ENCODE results near the gene PRSS3.
"Not testable (repeated sequence)": the region's sequence is repeated elsewhere in the genome, so short reads cannot be mapped to it uniquely, and the experiment has no call there.

Gene PRSS3

GRCh38 chr9:33795281-33795680 lies at the start of gene PRSS3:
TSS of gene PRSS3 (plus strand) at chr9:33795561. CDS start at chr9:33795574, 13 bp downstream.
- in situ Hi-C loops (cut with MboI; ENCODE audit: low sequenced_read_pairs): no loop called here

- in situ Hi-C loops (cut with MboI; ENCODE audit: low sequenced_read_pairs): no loop called here
Observed at GRCh38 chr9:33748633-33749304, 46.6 kb upstream of the PRSS3 start.

GRCh38 chr9:33749305-33749654 lies 46.1 kb upstream of the PRSS3 start:
- in situ Hi-C loops (cut with MboI; ENCODE audit: low sequenced_read_pairs): not testable (repeated sequence)

- in situ Hi-C loops (cut with MboI; ENCODE audit: low sequenced_read_pairs): no loop called here
Observed at GRCh38 chr9:33750307-33750838, 45.0 kb upstream of the PRSS3 start.

- in situ Hi-C loops (cut with MboI; ENCODE audit: low sequenced_read_pairs): no loop called here
Observed at GRCh38 chr9:33750839-33751339, 44.5 kb upstream of the PRSS3 start.

- in situ Hi-C loops (cut with MboI; ENCODE audit: low sequenced_read_pairs): no loop called here
Observed at GRCh38 chr9:33751536-33752129, 43.7 kb upstream of the PRSS3 start.

- in situ Hi-C loops (cut with MboI; ENCODE audit: low sequenced_read_pairs): no loop called here
Observed at GRCh38 chr9:33752130-33752637, 43.2 kb upstream of the PRSS3 start.

GRCh38 chr9:33752789-33753188 lies 42.6 kb upstream of the PRSS3 start:
- in situ Hi-C loops (cut with MboI; ENCODE audit: low sequenced_read_pairs): not testable (repeated sequence)

GRCh38 chr9:33759648-33760047 lies 35.7 kb upstream of the PRSS3 start:
- in situ Hi-C loops (cut with MboI; ENCODE audit: low sequenced_read_pairs): not testable (repeated sequence)

GRCh38 chr9:33762343-33762742 lies 33.0 kb upstream of the PRSS3 start:
- in situ Hi-C loops (cut with MboI; ENCODE audit: low sequenced_read_pairs): no loop called here

GRCh38 chr9:33763709-33764108 lies 31.7 kb upstream of the PRSS3 start:
- in situ Hi-C loops (cut with MboI; ENCODE audit: low sequenced_read_pairs): not testable (repeated sequence)

- in situ Hi-C loops (cut with MboI; ENCODE audit: low sequenced_read_pairs): no loop called here
Observed at GRCh38 chr9:33765411-33765810, 29.9 kb upstream of the PRSS3 start.

- in situ Hi-C loops (cut with MboI; ENCODE audit: low sequenced_read_pairs): not testable (repeated sequence)
Observed at GRCh38 chr9:33770156-33770880, 25.0 kb upstream of the PRSS3 start.

GRCh38 chr9:33773135-33773534 lies 22.2 kb upstream of the PRSS3 start:
- in situ Hi-C loops (cut with MboI; ENCODE audit: low sequenced_read_pairs): not testable (repeated sequence)

GRCh38 chr9:33774074-33774659 lies 21.2 kb upstream of the PRSS3 start:
- in situ Hi-C loops (cut with MboI; ENCODE audit: low sequenced_read_pairs): not testable (repeated sequence)

- in situ Hi-C loops (cut with MboI; ENCODE audit: low sequenced_read_pairs): no loop called here
Observed at GRCh38 chr9:33776578-33776977, 18.8 kb upstream of the PRSS3 start.

GRCh38 chr9:33778700-33779351 lies 16.5 kb upstream of the PRSS3 start:
- in situ Hi-C loops (cut with MboI; ENCODE audit: low sequenced_read_pairs): no loop called here

- in situ Hi-C loops (cut with MboI; ENCODE audit: low sequenced_read_pairs): no loop called here
Observed at GRCh38 chr9:33780276-33780675, 15.1 kb upstream of the PRSS3 start.

- in situ Hi-C loops (cut with MboI; ENCODE audit: low sequenced_read_pairs): no loop called here
Observed at GRCh38 chr9:33781736-33782135, 13.6 kb upstream of the PRSS3 start.

GRCh38 chr9:33782395-33783152 lies 12.8 kb upstream of the PRSS3 start:
- in situ Hi-C loops (cut with MboI; ENCODE audit: low sequenced_read_pairs): no loop called here
